HG03025 (cell line): ENCODE data around the gene CCDC78.
"Not testable (repeated sequence)": the region's sequence is repeated elsewhere in the genome, so short reads cannot be mapped to it uniquely, and the experiment has no call there.

Source experiments
- ATAC-seq: cut with Tn5 transposase; IDR thresholded peaks from one replicate; pipeline ENCODE4 v1.9.1; 2021; ENCODE audit warnings: mild to moderate bottlenecking, moderate library complexity; ENCODE audit not compliant: unreplicated experiment, low FRiP score

Gene CCDC78

GRCh38 chr16:761625-762513, 35.6 kb upstream of the CCDC78 start:
- ATAC-seq = no peak

GRCh38 chr16:760545-761343, 34.5 kb upstream of the CCDC78 start, which contains the start of gene MSLN:
Gene MSLN, plus strand, starts transcription at chr16:760734. Its CDS starts 1,947 bp downstream, at chr16:762681.
- ATAC-seq = no peak

GRCh38 chr16:760065-760464, 33.8 kb upstream of the CCDC78 start:
- no peak for ATAC-seq

- no peak for ATAC-seq
Observed at GRCh38 chr16:759110-759910, 33.1 kb upstream of the CCDC78 start.

DNA sequence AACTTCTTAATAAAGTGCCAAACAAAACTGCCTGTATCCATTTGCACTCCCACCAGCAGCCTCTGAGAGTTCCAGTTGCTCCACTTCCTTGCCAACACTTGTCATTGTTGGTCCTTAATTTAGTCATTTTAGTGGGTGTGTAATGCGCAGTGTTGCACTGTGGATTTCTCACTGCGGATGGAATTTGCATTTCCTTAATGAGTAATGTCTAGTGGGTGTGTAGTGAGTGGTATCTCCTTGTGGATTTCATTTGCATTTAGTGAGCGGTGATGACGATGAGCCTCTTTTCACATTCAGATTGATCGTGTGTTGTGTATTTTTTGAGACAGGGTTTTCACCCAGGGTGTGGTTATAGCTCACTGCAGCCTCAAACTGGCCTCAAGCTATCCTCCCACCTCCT, 30.2 kb upstream of the CCDC78 start:
- ATAC-seq = no peak

GRCh38 chr16:754656-755055, 28.4 kb upstream of the CCDC78 start:
- no peak for ATAC-seq

GRCh38 chr16:754121-754607, 27.9 kb upstream of the CCDC78 start:
- not testable (repeated sequence) for ATAC-seq

DNA sequence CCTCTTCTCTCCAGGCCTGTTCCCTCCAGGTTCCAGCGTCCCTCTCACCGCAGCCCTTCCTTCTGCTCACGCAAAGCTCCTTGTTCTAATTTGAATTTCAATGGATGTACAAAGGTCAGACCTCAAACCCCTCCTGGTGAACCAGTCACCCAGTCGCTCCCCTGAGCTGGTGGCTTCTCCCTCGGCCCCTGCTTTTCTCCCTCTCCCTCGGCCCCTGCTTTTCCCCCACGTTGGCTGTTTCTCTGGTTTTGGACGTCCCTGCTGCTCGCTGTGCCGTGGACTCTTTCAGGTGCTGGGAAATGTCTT, 25.7 kb upstream of the CCDC78 start:
- no peak for ATAC-seq

DNA sequence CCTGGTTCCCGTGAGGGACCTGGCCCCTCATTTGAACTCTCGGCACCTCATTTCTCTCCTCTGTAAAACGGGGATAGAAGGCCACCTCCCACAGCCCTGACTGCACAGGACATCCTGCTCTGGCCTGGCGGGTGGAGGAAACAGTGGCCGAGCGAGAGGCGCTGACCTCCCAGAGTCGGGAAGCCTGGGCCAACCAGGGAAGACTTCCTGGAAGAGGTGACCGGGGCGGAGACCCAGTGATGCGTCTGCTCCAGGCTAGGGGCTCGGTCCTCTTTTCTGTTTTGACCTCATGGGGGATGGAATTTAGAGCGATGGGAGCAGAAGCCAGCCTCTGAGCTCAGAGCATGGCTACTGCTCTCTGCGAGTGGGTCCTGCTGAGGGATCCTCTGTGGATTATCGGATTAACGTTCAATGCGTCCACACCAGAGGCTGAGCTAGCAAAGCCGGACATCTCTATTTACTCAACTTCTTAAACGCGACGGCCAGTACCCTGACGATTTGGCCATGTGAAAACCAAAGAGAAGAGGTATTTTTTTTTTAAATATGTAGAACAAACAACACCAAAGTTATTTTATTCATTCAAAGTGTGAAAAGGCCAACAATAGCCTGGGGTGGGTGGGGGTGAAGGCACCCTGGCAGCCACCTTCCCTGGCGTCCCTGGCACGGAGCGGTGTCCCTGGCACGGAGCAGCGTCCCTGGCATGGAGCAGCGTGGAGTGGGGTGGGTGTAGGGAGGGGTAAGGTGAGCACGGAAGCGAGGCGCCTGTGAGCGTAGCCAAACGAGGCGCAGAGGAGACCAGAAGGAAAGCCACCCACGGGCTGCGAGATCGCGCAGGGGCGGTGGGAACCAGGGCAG, 25.1 kb upstream of the CCDC78 start:
- ATAC-seq = no peak

DNA sequence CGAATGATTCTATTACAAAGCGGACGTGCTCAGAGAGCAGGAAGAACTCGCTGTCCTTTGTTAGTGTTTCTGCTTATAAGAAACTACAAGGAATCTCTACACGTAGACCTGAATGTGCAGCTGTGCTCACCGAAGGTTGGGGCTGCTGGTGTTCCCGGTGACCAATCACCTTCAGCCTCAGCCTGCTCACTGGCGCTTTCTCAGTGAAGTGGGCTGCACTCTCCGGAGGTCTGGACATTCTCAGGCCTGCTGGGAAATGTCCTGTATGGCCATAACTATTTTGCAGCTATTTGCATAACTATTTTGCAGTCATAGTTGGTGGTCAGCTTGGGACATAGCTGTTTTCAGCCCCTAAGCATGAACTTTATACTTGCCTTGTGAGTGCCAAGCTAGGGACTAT, 24.2 kb upstream of the CCDC78 start:
- ATAC-seq = no peak

DNA sequence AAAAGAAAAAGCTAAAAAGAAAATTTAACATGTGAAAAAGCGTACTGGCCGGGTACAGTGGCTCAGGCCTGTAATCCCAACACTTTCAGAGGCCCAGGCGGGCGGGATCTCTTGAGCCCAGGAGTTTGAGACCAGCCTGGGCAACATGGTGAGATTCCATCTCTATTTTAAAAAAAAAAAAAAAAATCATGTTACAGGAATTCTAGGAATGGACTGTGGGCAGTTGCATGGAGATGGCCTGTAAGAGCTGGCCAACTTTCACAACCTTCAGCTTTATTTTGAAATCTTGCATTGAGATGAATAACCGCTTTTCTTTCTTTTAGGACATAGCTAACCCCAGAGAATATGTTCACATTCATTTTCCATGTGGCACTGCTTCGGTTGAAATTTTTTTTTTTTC, 22.8 kb upstream of the CCDC78 start:
- ATAC-seq = no peak

DNA sequence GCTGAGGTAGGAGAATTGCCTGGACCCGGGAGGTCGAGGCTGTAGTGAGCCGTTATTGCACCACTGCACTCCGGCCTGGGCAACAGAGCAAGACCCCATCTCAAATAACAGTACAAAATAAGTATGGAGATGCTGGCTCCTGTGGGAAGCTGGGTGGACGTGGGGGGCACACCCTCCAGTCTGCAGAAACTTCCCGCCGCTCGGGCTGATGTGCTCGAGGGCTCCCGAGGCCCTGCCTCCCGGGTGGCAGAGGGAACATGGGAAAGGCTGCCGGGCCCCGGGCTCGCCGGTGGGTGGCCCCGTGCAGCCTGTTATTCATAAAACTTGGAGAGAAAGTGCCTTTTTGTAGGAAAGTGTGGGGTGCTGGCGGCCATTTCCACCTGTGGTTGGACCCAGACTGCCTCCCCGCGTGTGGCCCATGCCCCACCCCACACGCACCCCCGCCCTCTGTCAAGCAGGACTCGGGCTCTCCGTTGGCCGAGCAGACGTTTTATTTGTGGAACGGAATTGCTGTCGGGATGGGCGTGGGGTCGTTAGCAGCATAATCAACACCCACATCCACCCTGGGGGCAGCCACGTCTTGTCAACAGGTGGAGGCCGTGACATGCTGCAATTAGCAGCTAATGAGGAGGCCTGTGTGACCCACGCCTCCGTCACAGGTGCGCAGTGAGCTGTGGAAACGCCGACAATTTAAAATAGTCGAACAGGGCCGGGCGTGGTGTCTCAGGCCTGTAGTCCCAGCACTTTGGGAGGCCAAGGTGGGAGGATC, 21.9 kb upstream of the CCDC78 start:
- no peak for ATAC-seq

- no peak for ATAC-seq
Observed at GRCh38 chr16:746637-747036, 20.4 kb upstream of the CCDC78 start.

- no peak for ATAC-seq
Observed at GRCh38 chr16:745739-746138, 19.5 kb upstream of the CCDC78 start.

- ATAC-seq = no peak
Observed at GRCh38 chr16:743794-744500, 17.7 kb upstream of the CCDC78 start.

DNA sequence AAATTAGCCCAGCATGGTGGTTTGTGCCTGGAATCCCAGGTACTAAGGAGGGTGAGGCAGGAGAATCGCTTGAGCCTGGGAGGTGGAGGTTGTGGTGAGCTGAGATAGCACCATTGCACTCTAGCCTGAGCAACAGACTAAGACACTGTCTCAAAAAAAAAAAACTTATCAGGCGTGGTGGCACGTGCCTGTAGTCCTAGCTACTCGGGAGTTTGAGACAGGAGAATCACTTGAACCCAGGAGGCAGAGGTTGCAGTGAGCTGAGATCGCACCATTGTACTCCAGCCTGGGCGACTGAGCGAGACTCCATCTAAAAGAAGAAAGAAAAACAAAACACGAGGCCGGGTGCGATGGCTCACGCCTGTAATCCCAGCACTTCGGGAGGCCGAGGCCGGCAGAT, 16.7 kb upstream of the CCDC78 start:
- ATAC-seq = not testable (repeated sequence)

DNA sequence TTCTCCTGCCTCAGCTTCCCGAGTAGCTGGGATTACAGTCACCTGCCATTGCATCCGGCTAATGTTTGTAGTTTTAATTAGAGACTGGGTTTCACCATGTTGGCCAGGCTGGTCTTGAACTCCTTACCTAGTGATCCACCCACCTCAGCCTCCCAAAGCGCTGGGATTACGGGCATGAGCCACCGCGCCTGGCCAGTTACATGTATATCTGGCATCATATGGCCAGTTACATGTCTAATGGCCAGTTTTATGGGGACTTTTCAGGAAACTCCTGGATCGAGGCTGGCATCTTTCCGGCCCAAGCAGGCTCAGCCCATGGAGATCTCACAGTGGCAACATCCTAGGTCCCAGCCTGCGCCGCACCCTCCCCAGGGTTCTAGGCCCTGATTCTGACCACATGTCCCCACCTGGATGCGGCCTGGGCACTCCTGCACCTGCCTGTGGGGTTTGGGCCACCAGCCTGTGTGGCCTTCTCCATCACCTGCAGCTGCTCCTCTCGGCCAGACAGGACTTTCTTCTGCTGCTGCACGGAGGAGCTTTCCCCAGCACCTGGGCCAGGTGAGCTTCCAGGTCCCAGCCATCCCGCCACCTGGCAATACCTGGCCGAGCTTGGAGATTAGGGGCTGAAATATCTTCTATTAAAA, 15.9 kb upstream of the CCDC78 start:
- ATAC-seq = no peak
